ENCODE results near the gene SNRNP70. TPM values are rescaled to one million over a fixed set of nuclear protein-coding genes. Genes with fewer than 3 reads are reported as not detected.

SNRNP70 gene
- total and polyA plus RNA-seq, 2 experiments from 2014 or later = 243 to 361 TPM

DNA sequence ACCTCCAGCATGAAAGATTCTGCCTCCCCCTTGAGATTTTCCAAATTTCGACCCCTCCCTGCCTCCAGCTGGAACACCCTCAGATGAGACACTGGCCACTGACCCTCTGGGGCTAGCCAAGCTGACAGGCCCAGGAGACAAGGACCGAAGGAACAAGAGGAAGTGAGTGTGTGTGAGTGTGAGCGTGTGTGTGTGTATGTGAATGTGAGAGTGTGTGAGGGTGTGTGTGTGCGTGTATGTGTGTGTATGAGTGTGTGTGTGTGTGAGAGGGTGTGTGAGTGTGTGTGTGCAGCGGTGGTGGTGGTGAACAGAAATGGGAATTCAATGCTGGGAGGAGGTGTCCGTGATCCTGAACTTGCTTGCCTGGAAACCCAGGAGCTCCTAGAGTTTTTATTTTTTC is 56.1 kb downstream of the SNRNP70 start:
- no peak for TF ChIP-seq STAT1 (IDR thresholded peaks at IDR 0.05; ENCODE audit: unreplicated experiment)
- TF ChIP-seq, protein P1, sequence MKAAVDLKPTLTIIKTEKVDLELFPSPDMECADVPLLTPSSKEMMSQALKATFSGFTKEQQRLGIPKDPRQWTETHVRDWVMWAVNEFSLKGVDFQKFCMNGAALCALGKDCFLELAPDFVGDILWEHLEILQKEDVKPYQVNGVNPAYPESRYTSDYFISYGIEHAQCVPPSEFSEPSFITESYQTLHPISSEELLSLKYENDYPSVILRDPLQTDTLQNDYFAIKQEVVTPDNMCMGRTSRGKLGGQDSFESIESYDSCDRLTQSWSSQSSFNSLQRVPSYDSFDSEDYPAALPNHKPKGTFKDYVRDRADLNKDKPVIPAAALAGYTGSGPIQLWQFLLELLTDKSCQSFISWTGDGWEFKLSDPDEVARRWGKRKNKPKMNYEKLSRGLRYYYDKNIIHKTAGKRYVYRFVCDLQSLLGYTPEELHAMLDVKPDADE (IDR thresholded peaks at IDR 0.05) = no peak
- TF ChIP-seq CREB1 (CRISPR knock-in tag; IDR thresholded peaks at IDR 0.05; ENCODE audit: low read depth) = no peak
- TF ChIP-seq, protein P2, sequence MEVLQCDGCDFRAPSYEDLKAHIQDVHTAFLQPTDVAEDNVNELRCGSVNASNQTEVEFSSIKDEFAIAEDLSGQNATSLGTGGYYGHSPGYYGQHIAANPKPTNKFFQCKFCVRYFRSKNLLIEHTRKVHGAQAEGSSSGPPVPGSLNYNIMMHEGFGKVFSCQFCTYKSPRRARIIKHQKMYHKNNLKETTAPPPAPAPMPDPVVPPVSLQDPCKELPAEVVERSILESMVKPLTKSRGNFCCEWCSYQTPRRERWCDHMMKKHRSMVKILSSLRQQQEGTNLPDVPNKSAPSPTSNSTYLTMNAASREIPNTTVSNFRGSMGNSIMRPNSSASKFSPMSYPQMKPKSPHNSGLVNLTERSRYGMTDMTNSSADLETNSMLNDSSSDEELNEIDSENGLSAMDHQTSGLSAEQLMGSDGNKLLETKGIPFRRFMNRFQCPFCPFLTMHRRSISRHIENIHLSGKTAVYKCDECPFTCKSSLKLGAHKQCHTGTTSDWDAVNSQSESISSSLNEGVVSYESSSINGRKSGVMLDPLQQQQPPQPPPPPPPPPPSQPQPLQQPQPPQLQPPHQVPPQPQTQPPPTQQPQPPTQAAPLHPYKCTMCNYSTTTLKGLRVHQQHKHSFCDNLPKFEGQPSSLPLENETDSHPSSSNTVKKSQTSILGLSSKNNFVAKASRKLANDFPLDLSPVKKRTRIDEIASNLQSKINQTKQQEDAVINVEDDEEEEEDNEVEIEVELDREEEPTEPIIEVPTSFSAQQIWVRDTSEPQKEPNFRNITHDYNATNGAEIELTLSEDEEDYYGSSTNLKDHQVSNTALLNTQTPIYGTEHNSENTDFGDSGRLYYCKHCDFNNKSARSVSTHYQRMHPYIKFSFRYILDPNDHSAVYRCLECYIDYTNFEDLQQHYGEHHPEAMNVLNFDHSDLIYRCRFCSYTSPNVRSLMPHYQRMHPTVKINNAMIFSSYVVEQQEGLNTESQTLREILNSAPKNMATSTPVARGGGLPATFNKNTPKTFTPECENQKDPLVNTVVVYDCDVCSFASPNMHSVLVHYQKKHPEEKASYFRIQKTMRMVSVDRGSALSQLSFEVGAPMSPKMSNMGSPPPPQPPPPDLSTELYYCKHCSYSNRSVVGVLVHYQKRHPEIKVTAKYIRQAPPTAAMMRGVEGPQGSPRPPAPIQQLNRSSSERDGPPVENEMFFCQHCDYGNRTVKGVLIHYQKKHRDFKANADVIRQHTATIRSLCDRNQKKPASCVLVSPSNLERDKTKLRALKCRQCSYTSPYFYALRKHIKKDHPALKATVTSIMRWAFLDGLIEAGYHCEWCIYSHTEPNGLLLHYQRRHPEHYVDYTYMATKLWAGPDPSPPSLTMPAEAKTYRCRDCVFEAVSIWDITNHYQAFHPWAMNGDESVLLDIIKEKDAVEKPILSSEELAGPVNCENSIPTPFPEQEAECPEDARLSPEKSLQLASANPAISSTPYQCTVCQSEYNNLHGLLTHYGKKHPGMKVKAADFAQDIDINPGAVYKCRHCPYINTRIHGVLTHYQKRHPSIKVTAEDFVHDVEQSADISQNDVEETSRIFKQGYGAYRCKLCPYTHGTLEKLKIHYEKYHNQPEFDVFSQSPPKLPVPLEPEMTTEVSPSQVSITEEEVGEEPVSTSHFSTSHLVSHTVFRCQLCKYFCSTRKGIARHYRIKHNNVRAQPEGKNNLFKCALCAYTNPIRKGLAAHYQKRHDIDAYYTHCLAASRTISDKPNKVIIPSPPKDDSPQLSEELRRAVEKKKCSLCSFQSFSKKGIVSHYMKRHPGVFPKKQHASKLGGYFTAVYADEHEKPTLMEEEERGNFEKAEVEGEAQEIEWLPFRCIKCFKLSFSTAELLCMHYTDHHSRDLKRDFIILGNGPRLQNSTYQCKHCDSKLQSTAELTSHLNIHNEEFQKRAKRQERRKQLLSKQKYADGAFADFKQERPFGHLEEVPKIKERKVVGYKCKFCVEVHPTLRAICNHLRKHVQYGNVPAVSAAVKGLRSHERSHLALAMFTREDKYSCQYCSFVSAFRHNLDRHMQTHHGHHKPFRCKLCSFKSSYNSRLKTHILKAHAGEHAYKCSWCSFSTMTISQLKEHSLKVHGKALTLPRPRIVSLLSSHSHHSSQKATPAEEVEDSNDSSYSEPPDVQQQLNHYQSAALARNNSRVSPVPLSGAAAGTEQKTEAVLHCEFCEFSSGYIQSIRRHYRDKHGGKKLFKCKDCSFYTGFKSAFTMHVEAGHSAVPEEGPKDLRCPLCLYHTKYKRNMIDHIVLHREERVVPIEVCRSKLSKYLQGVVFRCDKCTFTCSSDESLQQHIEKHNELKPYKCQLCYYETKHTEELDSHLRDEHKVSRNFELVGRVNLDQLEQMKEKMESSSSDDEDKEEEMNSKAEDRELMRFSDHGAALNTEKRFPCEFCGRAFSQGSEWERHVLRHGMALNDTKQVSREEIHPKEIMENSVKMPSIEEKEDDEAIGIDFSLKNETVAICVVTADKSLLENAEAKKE (CRISPR knock-in tag; IDR thresholded peaks at IDR 0.05) = no peak
- TF ChIP-seq POLR2AphosphoS5 (IDR thresholded peaks at IDR 0.05; ENCODE audit: low read depth) = no peak
- no peak for TF ChIP-seq EZH2phosphoT487 (IDR thresholded peaks at IDR 0.05; ENCODE audit: unreplicated experiment)
- TF ChIP-seq ZNF114 (CRISPR knock-in tag; IDR thresholded peaks at IDR 0.05) = no peak
- no peak for TF ChIP-seq ZNF331 (CRISPR knock-in tag; IDR thresholded peaks at IDR 0.05; ENCODE audit: low read depth)
- TF ChIP-seq, protein P3, sequence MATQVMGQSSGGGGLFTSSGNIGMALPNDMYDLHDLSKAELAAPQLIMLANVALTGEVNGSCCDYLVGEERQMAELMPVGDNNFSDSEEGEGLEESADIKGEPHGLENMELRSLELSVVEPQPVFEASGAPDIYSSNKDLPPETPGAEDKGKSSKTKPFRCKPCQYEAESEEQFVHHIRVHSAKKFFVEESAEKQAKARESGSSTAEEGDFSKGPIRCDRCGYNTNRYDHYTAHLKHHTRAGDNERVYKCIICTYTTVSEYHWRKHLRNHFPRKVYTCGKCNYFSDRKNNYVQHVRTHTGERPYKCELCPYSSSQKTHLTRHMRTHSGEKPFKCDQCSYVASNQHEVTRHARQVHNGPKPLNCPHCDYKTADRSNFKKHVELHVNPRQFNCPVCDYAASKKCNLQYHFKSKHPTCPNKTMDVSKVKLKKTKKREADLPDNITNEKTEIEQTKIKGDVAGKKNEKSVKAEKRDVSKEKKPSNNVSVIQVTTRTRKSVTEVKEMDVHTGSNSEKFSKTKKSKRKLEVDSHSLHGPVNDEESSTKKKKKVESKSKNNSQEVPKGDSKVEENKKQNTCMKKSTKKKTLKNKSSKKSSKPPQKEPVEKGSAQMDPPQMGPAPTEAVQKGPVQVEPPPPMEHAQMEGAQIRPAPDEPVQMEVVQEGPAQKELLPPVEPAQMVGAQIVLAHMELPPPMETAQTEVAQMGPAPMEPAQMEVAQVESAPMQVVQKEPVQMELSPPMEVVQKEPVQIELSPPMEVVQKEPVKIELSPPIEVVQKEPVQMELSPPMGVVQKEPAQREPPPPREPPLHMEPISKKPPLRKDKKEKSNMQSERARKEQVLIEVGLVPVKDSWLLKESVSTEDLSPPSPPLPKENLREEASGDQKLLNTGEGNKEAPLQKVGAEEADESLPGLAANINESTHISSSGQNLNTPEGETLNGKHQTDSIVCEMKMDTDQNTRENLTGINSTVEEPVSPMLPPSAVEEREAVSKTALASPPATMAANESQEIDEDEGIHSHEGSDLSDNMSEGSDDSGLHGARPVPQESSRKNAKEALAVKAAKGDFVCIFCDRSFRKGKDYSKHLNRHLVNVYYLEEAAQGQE (IDR thresholded peaks at IDR 0.05; ENCODE audit: unreplicated experiment) = no peak
- TF ChIP-seq, protein P4, sequence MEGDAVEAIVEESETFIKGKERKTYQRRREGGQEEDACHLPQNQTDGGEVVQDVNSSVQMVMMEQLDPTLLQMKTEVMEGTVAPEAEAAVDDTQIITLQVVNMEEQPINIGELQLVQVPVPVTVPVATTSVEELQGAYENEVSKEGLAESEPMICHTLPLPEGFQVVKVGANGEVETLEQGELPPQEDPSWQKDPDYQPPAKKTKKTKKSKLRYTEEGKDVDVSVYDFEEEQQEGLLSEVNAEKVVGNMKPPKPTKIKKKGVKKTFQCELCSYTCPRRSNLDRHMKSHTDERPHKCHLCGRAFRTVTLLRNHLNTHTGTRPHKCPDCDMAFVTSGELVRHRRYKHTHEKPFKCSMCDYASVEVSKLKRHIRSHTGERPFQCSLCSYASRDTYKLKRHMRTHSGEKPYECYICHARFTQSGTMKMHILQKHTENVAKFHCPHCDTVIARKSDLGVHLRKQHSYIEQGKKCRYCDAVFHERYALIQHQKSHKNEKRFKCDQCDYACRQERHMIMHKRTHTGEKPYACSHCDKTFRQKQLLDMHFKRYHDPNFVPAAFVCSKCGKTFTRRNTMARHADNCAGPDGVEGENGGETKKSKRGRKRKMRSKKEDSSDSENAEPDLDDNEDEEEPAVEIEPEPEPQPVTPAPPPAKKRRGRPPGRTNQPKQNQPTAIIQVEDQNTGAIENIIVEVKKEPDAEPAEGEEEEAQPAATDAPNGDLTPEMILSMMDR (conservative IDR thresholded peaks at IDR 0.05; ENCODE audit: low read depth in 2 of 2) = no peak
- no peak for TF ChIP-seq NANOG (IDR thresholded peaks at IDR 0.05; ENCODE audit: borderline replicate concordance)
- no peak for TF ChIP-seq JUNB (IDR thresholded peaks at IDR 0.05; ENCODE audit: unreplicated experiment)
- TF ChIP-seq EZH2 (IDR thresholded peaks at IDR 0.05; ENCODE audit: low read depth, unreplicated experiment) = no peak
- Histone ChIP-seq H4K20me1 (replicated peaks; ENCODE audit: insufficient read depth) (no peaks in the 10 kb centered on the region), H3K79me2 (replicated peaks; ENCODE audit: insufficient read depth) (no peaks in the 10 kb centered on the region), H3K4me2 (no peak overlapping the region), H3K27me3 (ENCODE audit: insufficient read depth) (no peaks in the 10 kb centered on the region), H3K36me3 (ENCODE audit: insufficient read depth) (no peaks in the 10 kb centered on the region), H3K9me2 (ENCODE audit: insufficient read depth) (no peaks in the 10 kb centered on the region), H3K27ac (ENCODE audit: low read depth) (no peak overlapping the region), H3F3A (replicated peaks; ENCODE audit: low read depth) (0 out of 2 replicates have a peak, but pooled peaks cover 5% of the 10 kb centered on the region), H3K4me3 (no peak overlapping the region), H2AFZ (no peak overlapping the region), H3K4me1 (ENCODE audit: insufficient read depth) (peaks cover 12% of the 10 kb centered on the region)
- Mint-ChIP-seq H3K9me3 (no peaks in the 10 kb centered on the region), H3K4me1 (peaks cover 17% of the 10 kb centered on the region), H3K27me3 (ENCODE audit: insufficient read depth, low read depth, poor library complexity) (peaks cover 13% of the 10 kb centered on the region), H3K4me3 (peak overlapping the region; percentile 15), H3K36me3 (ENCODE audit: low read depth) (peaks cover 10% of the 10 kb centered on the region), H3K27ac (no peak overlapping the region)
- ATAC-seq (no peak), DNase-seq (ENCODE audit: low spot score) (no peak)

Data from GM23338 (cell line).